GM10248 (cell line): Measurements from ENCODE around the gene CCDC71.
A peak's percentile ranks its signal among the peaks of the same experiment; 100 is the strongest.

ENCODE experiments used
- CTCF ChIA-PET: fragments of 300-600 bp; sonication (Branson Sonifier 250); formaldehyde crosslinking; extraction: SDS; loops from one replicate; lab custom pipeline; 2021; ENCODE audit warnings: antibody characterized with exemption; lab: Yijun Ruan, JAX
- POLR2A ChIA-PET: fragments of 350-650 bp; sonication (Branson Sonifier 250); formaldehyde crosslinking; extraction: SDS; loops from one replicate; lab custom pipeline; 2020; ENCODE audit warnings: antibody characterized with exemption; lab: Yijun Ruan, JAX
- DNase-seq: peaks from one replicate; pipeline ENCODE4 v3.0.0; 2012; ENCODE audit errors: extremely low spot score
- TF ChIP-seq, protein P1 (sequence below): IDR thresholded peaks from 2 replicates; pipeline ENCODE4 v1.5.1; 2012; ENCODE audit warnings: mild to moderate bottlenecking, low read depth; ENCODE audit errors: extremely low read depth, missing control alignments, control extremely low read depth

Gene CCDC71

DNA sequence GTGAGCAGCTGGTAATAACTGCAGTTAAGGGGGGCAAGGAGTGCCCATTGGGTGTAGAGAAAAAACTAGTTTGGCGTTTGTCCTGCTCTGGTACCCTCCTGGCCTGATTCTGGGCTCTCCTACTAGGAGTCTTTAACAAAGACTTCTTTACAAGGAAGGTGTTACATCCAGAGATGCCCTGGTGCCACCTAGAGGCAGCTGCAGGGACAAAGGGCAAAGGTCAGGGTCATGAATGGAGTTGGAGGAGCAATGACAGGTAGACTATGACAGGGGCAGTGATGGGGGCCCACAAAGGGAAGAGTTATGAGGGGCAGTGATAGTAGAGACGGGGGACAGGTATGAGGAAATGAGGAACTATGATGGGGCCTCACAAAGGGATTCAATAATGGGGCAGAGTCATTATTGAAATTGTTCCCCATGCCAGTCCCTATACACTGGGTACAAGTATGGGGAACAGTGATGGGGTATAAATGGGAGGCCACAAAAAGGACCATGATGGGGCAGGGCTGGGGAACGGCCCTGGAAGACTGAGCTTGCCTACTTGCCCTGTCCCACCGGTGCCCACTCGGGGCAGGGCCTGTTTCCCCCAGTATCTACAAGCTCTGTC lies 7.9 kb downstream of the CCDC71 start:
- ChIA-PET CTCF (interaction anchor here (1.6 to 6.8 kb wide), 4 partner anchors 12 to 170 kb away, joined by 5 to 43 read pairs (median 8); partner anchors contain the start of genes KLHDC8B, P4HTM and USP19), POLR2A (interaction anchor here (0.6 to 0.9 kb wide), 2 partner anchors 182 to 449 kb away, joined by 4 read pairs; no protein-coding TSS in a partner anchor)
- TF ChIP-seq, protein P1, sequence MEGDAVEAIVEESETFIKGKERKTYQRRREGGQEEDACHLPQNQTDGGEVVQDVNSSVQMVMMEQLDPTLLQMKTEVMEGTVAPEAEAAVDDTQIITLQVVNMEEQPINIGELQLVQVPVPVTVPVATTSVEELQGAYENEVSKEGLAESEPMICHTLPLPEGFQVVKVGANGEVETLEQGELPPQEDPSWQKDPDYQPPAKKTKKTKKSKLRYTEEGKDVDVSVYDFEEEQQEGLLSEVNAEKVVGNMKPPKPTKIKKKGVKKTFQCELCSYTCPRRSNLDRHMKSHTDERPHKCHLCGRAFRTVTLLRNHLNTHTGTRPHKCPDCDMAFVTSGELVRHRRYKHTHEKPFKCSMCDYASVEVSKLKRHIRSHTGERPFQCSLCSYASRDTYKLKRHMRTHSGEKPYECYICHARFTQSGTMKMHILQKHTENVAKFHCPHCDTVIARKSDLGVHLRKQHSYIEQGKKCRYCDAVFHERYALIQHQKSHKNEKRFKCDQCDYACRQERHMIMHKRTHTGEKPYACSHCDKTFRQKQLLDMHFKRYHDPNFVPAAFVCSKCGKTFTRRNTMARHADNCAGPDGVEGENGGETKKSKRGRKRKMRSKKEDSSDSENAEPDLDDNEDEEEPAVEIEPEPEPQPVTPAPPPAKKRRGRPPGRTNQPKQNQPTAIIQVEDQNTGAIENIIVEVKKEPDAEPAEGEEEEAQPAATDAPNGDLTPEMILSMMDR: peak; percentile 57
- DNase-seq: no peak

DNA sequence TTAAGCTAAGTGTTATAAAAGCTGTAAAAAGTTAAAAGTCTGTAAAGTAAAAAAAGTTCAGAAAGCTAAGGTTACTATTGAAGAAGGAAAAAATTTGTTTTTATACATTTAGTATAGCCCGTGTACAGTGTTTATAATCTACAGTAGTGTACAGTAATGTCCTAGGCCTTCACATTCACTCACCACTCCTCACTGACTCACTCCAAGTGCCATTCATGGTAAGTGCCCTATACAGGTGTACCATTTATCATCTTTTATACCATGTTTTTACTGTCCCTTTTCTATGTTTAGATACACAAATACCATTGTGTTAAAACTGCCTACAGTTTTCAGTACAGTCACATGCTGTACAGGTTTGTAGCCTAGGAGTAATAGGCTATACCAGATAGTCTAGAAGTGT lies 8.8 kb downstream of the CCDC71 start:
- ChIA-PET CTCF (interaction anchor here (1.3 to 6.8 kb wide), 5 partner anchors 13 to 292 kb away, joined by 4 to 43 read pairs (median 5); partner anchors contain the start of genes KLHDC8B, P4HTM and USP19), POLR2A (interaction anchor here (0.6 kb wide), 1 partner anchor 448 kb away, joined by 4 read pairs; no protein-coding TSS in a partner anchor)
- TF ChIP-seq, protein P1: no peak
- no peak for DNase-seq

DNA sequence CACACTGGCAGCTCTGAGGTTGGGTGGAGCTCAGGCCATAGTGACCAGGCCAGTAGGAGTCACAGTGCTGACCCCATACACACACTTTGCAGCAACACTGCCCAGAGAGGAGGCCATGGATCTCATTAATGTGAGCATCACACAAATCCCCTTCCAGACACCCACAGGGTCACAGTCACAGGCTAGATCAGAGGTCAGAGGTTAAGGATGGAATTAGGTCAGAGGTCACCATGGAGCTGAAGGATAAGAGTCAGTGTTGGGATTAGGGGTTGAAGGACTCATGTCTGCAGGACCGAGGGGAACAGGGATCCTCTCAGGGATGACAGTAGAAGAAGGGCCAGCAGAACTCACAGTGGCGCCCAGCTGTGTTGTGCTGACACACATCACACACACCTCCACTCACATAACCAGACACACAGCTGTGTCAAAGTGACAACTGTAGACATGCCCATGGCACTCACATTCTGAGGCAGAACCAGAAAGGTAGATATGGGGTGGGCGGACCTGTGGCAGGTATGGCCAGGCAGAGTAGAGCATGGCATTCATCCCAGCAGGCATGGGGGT lies 12.7 kb downstream of the CCDC71 start:
- POLR2A ChIA-PET: no interaction called here
- TF ChIP-seq, protein P1: no peak

DNA sequence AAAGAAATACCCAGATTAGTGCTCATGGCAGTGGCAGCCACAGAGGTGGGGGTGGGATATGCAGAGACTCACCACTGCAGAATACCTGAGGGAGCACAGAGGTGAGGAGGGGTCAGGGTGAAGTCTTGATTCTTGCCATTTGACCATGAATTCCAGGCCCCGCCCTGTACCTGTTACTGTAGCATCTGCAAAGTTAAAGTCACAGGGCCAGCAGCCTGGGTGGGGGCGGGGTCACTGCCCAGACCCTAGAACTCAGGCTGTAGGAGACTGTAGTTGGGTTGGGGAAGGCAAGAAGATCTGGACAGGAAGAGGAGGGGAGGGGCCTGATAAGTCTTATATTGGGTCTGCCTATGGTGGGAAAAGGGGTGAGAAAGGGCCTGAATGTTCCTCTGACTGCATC lies 14.5 kb downstream of the CCDC71 start:
- no peak for DNase-seq
- TF ChIP-seq, protein P1: no peak
- ChIA-PET POLR2A (interaction anchor here (0.7 kb wide), 1 partner anchor 125 kb away, joined by 5 read pairs; no protein-coding TSS in a partner anchor), CTCF (interaction anchor here (1.2 kb wide), 1 partner anchor 20 kb away, joined by 5 read pairs; the partner anchor contains the start of gene KLHDC8B)

More for the DNA sequence above, 12.7 kb downstream of the CCDC71 start:
- DNase-seq: no peak
- CTCF ChIA-PET: interaction anchor here (1.6 to 6.8 kb wide), 2 partner anchors 12 to 17 kb away, joined by 6 to 43 read pairs; partner anchors contain the start of gene KLHDC8B

DNA sequence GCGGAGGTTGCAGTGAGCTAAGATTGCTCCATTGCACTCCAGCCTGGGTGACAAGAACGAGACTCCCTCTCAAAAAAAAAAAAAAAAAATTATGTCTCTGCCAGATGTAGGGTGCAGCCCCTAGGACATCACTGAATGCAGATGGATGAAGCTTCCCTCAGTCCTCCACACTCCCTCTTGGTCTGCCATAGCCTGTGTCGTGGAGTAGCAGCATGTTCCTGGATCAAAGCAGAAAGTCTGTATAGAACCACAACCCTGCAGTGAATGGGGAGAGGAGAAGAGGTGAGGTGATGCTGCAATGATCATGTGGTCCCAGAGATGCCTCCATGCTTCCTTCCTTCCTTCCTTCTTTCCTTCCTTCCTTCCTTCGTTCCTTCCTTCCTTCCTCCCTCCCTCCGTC lies 18.0 kb downstream of the CCDC71 start:
- POLR2A ChIA-PET: interaction anchor here (0.7 kb wide), 1 partner anchor 16 kb away, joined by 3 read pairs; no protein-coding TSS in a partner anchor

DNA sequence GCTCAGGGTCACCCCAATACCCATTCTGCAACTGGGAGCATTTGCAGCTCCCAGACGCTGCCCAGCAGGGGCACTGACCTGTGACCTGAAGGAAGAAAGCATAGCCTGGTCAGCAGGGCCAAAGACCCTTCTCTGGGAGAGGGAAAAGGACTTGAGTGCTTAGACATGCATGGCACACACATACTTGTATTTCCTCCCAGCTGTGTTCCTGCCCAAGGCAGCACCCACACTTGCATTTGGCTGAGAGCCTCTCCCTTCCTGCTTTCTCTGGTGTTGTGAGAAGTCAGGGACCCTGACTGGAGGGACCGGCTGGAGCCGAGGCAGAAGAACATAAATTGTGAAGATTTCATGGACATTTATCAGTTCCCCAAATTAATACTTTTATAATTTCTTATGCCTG lies 26.1 kb downstream of the CCDC71 start:
- no peak for DNase-seq
- CTCF ChIA-PET: interaction anchor here (1.3 kb wide), 1 partner anchor 31 kb away, joined by 3 read pairs; the partner anchor contains the start of gene KLHDC8B
- TF ChIP-seq, protein P1: no peak
- POLR2A ChIA-PET: no interaction called here

More for the DNA sequence above, 18.0 kb downstream of the CCDC71 start:
- CTCF ChIA-PET: interaction anchor here (1.3 kb wide), 1 partner anchor 192 kb away, joined by 3 read pairs; no protein-coding TSS in a partner anchor
- no peak for DNase-seq
- TF ChIP-seq, protein P1: no peak
